ENCODE data around the gene TAS1R1. TPM values are rescaled to one million over a fixed set of nuclear protein-coding genes. Genes with fewer than 3 reads are reported as not detected.
"Not testable (repeated sequence)": the region's sequence is repeated elsewhere in the genome, so short reads cannot be mapped to it uniquely, and the experiment has no call there.

TAS1R1 gene
- total RNA-seq, 1 experiment from 2014 or later: not detected

DNA sequence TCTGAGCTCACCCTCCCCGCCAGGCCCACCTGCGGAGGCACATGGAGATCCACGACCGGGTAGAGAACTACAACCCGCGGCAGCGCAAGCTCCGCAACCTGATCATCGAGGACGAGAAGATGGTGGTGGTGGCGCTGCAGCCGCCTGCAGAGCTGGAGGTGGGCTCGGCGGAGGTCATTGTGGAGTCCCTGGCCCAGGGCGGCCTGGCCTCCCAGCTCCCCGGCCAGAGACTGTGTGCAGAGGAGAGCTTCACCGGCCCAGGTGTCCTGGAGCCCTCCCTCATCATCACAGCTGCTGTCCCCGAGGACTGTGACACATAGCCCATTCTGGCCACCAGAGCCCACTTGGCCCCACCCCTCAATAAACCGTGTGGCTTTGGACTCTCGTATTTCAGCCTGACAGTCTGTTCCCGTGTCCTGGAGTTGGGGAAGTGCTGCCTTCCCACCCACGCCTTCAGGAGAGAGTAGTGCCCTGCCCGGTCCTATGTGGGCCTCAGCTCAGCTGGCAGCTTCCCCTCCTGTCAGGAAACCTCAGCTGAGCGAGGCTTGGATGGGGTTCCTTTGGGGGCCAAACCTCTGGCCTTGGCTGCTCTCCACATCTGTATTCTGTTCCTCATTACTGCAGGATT is 33.9 kb downstream of the TAS1R1 start:
- no peak for DNase-seq (ENCODE audit: low spot score)

DNA sequence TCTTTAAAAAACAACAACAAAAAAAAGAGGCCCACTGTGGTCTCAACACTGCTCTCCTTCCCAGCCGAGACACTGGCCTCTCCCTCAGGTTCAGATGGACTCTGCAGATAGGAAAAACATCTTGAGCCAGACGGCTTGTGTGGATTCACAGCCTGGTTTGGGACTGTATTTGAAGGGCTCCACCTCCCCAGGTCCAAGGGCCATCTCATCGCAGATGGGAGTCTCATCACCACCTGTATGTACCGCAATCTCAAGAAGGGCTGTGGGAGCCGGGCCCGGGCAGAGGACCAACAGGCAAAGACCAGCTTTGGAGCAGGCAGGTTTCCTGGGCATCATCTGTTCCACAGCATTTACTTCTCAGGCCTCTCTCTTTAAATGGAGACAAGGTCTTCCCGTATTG is 34.9 kb downstream of the TAS1R1 start:
- DNase-seq (ENCODE audit: low spot score): no peak

DNA sequence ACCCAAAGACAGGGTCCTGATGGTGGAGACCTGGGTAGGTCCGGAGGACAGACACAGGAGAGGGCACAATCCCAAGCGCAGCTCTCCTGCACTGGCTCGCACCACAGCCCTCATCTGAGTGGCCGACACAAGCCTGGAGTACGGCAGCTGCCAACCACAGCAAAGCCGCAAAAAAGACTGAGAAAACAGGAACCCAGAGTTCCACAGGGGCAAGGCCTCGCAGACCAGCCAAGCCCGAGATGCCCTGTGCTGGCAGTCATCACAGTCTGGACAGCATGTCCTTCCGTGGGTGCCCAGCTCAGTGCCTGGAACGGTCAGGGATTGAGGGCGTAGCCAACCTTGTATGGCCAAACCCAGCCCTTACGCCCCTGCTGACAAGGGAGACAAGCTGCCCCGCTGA is 36.1 kb downstream of the TAS1R1 start:
- no peak for DNase-seq (ENCODE audit: low spot score)

GRCh38 chr1:6591644-6592043 is 36.5 kb downstream of the TAS1R1 start:
- no peak for DNase-seq (ENCODE audit: low spot score)

DNA sequence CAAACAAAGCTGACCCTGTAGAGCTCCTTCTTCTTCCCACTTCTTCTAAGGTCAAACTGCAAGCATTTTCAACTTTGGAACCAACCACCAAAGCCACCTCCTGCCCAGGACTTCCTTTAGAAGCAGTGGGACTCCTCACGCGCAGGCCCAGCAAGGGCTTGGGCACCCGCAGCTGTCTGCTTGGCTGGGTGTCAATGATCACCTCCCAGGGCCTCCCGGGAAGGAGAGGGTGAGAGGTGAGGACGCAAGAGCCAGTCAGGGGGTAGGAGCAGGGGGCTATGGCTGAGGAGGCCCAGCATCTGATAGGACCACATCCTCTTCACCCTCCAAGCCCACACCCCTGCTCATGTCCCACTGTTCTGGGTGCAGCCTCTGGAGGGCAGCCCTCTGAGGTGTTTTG is 37.3 kb downstream of the TAS1R1 start:
- no peak for DNase-seq (ENCODE audit: low spot score)

GRCh38 chr1:6592865-6593593 is 37.9 kb downstream of the TAS1R1 start:
- no peak for DNase-seq (ENCODE audit: low spot score)

DNA sequence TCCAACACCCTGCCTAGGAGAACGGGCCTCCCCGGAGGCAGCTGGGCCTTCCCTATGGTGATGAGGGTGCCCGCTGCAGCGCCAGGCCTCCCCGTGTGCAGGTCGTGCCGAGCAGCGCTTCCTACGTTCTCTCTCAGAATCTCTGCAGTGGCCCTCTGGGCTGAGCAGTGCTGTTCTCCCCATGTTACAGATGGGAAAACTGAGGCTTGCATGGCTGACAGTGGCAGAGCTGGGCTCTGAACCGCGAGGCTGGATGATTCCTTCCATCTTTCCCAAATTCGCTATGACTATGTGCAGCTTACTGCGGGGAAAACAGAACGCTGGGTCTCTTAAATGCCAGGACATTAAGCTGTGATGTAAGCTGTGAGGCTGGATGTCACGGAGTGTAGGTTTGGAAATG is 38.7 kb downstream of the TAS1R1 start:
- DNase-seq (ENCODE audit: low spot score): no peak

- DNase-seq (ENCODE audit: low spot score): no peak
Observed at GRCh38 chr1:6594977-6595740, 40.1 kb downstream of the TAS1R1 start.

GRCh38 chr1:6596351-6596750 is 41.2 kb downstream of the TAS1R1 start:
- no peak for DNase-seq (ENCODE audit: low spot score)

DNA sequence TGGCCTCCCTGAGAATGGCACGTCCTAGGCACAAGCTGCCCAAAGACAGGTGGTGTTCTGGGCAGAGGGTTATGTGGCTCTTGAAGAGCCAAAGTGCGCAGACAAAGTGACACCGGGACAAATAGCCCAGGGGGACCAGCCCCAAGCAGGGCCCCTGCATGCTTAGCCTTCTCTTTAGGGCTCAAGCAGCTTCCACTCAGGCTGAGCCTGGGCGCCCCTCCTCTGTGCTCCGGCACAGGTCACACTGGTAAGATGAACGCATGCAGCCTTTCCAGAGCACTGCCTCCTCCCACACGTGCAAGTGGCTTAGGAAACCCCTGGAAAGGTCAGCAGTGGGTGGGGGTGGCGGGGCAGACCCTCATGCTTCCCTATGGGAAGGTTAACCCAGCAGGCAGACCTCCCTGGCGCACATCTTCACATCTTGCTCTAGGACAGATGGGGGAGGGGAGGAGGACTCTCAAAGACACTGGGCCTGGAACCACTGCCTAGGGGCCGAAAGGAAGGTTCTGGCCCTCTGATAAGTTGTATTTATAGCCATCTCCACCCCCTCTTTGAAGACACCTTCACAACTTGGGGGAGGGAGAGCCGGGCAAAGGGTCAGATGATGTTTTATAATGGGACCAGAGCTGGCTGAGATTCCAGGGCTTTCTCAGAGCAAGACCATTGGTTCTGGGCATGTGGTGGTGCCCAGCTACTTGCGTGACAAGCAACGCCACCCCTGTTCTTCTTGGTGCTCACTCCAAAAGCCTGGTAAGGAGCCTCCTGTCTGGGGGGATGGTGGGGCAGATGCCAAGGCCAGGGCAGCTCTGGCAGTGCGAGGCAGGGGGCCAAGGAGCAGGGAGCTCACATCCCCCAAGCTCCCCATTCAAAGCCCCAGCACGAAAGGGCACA is 42.0 kb downstream of the TAS1R1 start:
- DNase-seq (ENCODE audit: low spot score): no peak

DNA sequence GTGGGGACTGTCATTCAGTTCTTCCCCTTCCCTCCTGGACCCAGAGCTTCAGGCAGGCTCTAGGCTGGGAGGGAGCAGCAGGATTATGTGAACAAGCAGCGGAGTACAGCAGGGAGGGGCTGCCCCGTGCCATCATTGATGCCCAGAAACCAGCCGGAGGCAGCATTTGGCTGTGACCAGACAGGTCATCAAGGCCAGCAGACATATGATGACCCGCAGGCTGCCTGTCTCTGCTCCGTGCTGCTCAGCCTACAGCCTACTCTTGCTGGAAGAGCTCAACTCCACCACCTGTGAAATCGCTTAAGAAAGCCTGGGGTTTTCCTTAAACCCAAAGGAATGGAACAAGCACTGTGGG is 42.6 kb downstream of the TAS1R1 start:
- DNase-seq (ENCODE audit: low spot score): no peak

GRCh38 chr1:6599141-6599975 is 44.3 kb downstream of the TAS1R1 start:
- DNase-seq (ENCODE audit: low spot score): no peak

DNA sequence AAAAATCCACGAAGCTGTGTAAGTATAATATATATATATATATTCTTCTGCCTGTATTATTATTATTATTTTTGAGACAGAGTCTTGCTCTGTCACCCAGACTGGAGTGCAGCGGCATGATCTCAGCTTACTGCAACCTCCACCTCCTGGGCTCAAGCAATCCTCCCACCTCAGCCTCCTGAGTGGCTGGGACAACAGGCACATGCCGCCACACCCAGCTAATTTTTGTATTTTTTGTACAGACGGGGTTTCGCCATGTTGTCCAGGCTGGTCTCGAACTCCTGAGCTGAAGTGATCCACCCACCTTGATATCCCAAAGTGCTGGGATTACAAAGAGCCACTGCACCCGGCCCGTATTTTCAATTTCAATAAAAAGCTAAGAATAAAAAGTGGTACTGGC is 44.9 kb downstream of the TAS1R1 start:
- not testable (repeated sequence) for DNase-seq (ENCODE audit: low spot score)

- DNase-seq (ENCODE audit: low spot score): no peak
Observed at GRCh38 chr1:6600410-6601048, 45.4 kb downstream of the TAS1R1 start.

- peak; percentile 83 for DNase-seq (ENCODE audit: low spot score)
Observed at GRCh38 chr1:6601049-6601922, 46.2 kb downstream of the TAS1R1 start.

DNA sequence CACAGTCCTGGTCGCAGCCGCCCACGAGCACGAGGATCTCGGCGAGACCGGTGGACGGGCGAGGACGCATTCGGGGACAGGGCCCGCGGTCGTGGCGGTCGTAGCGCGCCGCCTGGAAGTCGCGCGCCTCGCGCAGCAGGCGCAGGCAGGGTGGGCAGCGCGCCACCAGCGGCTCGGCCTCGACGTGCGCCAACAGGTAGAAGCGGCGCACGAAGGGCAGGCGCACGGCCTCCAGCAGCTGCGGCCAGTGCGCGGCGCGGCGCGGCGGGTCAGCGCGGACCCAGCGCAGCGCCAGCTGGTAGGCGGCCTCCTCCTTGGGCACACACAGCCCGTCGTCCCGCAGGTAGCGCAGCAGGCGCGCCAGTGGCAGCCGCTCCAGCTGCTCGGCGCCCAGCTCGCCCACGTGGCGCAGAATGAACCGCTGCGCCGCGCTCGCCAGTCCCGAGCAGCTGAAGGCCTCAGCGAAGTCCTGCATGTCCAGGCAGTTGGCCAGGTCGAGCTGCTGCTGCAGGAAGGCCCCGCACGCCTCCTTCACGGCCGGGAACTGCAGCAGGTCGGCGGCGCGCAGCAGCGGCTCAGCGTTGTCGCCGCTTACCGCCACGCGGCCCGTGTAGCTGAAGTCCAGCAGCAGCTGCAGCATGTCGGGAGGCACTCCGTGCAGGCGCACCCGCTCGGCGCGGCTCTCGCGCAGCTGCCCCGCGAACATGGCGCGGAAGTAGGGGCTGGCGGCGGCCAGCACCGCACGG is 47.0 kb downstream of the TAS1R1 start:
- DNase-seq (ENCODE audit: low spot score): no peak

GRCh38 chr1:6602669-6603237 is 47.6 kb downstream of the TAS1R1 start, which contains the start of gene KLHL21:
Gene KLHL21 (minus strand): TSS chr1:6602869. CDS start chr1:6602817, 52 bp downstream.
- DNase-seq (ENCODE audit: low spot score): peak; percentile 52

- peak; percentile 27 for DNase-seq (ENCODE audit: low spot score)
Observed at GRCh38 chr1:6603238-6603914, 48.3 kb downstream of the TAS1R1 start.
